ENCODE measurements around the gene DOCK11. TPM values are rescaled to one million over a fixed set of nuclear protein-coding genes. Genes with fewer than 3 reads are reported as not detected.

DOCK11 gene
- total RNA-seq, 1 donor from 2014 or later, result 30.2 TPM

DNA sequence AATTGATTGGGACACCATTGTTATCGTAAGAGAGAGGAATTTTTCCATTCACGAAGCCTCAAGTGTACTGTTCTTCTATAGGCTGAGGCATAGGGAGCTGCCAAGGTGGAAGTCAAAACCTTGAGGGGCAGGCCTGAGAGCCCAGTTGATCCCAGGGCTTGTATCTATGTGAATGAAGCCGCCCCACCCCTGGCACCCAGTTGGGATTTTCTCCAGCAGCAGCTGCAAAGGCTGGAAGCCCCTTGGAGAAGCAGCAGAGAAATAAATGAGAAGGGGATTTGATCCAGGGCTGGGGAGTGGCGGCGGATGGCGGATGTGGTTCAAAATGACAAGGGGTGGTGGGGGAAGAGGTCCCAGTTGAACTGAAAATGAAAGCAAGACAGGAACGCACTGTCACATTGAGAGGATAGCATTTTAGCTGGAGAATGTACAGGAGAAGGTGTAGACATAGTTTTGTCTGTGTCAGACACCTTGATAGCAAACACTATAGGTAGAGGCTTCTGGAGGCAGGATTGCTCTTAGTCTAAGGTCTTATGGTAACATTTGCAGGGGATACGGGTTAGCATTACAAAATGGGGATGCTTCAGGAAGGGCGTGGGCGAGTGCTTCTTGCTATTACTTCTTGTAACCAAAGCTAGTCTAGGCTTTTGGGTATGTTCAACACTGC lies 32.6 kb downstream of the DOCK11 start:
- no peak for DNase-seq (ENCODE audit: low read depth)

DNA sequence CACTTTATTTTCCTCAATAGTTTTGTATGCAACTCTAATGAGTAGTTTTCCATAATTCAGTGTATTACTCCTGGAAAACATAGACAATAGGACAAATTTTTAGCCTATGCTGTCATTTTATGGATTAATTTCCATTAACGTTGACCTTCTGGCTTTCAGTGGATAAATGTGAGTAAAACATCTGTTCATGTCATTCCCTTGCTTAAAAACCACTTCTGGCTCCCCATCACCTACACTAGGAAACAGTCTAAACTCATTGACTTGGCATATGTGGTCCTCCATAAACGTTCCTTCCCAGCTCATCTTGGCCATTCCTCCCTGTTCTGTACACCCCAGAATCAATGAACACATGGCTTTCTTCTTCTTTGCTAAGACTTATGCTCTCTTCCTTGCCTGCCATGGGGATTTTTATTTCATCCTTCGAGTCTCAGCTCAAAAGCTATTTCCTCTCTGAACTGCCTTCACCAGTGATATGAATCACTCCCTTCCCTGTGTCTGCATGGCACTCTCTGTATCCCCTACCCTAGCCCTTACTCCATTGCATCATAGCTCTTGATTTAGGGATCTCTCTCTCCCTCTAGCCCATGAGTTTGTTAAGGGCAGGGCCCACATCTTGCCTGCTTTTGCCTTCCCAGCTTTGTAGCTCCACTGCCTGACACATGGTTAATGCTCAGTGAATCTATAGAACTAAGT lies 34.8 kb downstream of the DOCK11 start:
- DNase-seq (ENCODE audit: low read depth), result peak; percentile 54

DNA sequence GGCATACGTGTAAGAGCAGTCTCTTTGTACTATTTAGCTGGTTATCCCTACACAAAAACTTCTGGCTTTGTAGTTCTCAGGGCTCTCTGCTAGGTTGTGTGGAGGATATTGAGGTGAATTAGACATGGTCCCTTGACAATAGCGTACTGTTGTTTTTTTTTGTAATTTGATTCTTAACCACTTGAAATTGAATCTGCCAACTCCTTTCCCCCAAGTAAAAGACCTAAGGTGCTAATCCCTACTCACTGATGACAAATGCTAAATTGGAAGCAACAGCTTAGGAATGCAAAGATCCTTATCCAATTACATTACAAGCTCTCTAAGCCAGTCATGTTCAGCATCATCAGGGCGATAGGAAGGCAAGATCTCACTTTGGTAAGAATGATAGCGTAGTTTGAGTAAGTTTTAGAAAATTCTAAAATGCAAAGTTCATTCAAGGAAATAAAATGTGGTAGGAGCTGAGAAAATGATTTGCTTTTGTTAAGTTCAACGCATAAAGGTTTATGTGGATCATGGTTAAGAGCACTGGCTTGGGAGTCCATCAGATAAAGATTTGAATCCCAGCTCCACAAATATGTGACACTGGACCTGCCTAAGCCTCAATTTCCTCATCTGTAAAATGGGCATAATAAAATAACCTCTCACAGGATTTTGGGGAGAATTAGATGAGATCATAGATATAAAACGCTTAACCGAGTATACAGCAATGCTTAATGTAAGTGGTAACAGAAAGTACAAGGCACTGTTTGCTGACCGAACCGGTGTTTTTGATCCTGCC lies 39.3 kb downstream of the DOCK11 start:
- peak; percentile 72 for DNase-seq (ENCODE audit: low read depth)

DNA sequence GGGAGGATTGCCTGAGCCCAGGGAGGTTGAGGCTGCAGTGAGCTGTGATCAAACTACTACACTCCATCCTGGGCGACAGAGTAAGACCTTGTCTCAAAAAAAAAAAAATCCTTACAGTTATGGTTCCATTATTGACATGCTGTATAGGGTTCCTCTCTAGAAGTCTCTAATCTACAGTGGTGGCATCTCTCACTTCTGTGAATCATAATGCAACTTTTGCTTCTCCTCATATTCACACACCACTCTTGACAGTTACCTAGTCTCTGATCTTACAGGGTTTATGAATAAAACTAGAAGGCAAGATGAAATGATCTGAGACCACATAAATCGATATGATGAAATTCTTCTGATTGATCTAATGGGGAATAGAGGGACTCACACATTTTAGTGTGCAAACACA lies 40.6 kb downstream of the DOCK11 start:
- no peak for DNase-seq (ENCODE audit: low read depth)

DNA sequence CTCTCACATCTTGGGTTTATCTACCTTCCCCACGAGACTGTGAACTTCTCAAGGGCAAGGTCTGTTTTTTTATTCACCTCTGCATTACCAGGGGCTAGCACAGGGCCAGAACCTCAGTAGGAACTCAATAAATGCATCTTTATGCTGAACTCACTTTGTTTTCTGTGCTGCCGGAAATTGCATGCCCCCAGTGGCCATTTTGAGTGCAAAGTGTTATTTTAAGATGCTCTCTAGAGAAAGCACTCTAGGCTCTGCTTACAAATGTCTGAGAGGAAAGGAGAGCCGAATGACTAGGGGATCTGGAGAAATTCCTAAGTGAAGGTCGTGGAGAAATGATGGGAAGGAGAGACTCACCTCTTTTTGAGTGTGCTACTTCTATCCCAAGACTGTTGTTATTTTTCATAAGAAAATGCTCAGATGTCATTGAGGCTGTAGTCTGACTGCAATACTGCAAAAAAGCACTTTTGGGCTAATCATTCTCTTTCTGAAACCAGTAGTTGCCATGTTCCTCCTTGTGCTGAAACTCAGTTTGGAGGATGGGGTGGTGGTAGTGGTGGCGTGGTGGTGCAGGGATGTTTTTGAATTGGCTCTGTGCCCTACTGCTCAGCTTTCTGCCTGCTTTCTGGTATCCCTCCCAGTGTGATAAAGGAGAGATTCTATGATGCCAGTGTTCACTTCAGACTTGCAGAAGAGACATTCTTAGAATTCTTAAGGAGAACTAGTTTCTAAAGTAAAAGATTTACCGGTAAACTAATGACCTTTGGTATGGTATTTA lies 41.3 kb downstream of the DOCK11 start:
- no peak for DNase-seq (ENCODE audit: low read depth)

DNA sequence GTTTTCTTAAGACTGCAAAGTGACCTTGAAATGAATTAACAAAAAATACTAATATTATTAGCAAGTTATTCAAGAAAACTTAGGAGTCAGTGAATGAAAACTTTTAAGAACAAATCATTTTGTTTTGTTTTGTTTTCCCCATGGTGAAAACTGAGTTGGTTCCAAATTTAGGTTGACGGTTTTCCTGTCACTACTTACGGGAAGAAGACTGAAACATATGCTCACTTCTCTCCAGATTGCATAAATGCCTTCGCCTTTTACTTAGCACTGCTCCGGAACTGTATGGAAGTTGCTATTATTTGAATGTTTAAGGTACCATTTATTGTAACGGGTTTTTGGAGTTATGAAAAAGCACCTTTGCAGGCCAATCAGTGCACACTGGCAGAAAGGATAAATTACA lies 42.8 kb downstream of the DOCK11 start:
- no peak for DNase-seq (ENCODE audit: low read depth)

DNA sequence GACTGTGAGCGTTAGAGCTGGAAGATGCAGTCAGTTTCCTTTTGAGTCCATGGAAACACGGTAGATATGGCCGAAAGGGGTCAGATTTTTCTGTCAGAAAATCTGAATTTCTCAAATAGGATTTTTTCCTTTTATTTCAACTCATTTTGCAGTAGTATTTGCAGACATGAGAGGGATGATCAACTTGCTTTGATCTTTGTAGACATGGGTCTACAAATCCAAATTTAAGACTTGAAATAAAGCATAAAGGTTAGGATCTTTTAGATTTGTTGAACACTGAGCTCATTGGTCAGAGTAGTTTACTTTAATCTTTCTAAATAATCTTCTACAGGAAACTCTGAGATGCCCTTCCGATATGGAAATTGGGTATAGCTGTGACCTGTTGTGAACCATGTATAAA lies 44.7 kb downstream of the DOCK11 start:
- no peak for DNase-seq (ENCODE audit: low read depth)

DNA sequence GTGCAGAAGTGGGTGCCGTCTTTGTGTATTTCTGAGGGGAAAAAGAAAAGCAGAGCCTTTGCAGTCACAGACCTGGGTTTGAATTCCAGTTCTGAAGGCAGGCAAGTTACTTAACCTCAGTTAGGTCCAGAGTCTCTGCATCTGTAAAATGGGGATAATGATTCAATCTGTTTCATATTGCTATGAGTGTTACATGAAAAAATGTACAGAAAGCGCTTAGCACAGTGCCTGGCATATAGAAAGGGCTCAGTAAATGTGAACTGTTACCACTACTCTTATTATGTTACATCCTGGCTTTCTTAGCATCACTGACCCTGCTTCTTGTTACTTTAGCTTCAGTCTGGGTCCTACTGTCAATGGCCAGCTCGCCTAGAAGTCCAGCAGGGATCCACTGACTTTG lies 45.9 kb downstream of the DOCK11 start:
- no peak for DNase-seq (ENCODE audit: low read depth)

DNA sequence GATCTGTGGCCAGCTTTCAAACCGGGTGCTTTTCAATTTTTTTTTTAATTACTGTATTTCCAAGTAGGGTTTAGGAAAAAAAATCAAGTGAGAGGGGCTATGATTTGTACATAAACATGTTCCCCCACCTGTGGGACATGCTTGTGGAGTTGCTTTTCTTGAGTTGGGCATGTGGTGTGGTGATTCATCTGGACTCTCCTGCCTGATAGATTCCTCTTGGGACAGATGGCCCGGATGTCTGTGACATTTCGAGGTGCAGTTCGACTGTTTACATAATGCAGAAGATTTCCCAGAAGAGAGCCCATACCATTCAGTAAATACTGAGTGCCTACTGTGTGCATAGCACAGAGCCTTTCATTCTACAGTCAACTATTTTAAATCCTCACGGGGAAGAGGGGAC lies 49.9 kb downstream of the DOCK11 start:
- peak; percentile 67 for DNase-seq (ENCODE audit: low read depth)

DNA sequence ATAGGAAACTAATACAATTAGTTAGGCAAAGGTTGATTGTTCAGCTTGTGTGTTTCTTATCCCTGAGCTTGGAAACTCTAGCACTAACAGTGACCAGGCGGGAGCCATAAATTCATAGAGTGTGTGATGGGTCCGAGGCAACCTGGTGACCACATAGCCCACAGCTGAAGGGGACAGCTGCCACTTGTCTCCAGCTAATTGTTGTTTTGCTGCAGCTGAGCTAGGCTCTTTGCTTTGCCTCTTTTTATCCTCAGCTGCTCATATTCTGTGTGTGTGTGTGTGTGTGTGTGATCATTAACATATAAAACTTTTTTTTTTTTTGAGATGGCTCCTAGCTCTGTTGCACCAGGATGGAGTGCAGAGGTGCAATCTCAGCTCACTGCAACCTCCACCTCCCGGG lies 53.2 kb downstream of the DOCK11 start:
- peak; percentile 88 for DNase-seq (ENCODE audit: low read depth)

DNA sequence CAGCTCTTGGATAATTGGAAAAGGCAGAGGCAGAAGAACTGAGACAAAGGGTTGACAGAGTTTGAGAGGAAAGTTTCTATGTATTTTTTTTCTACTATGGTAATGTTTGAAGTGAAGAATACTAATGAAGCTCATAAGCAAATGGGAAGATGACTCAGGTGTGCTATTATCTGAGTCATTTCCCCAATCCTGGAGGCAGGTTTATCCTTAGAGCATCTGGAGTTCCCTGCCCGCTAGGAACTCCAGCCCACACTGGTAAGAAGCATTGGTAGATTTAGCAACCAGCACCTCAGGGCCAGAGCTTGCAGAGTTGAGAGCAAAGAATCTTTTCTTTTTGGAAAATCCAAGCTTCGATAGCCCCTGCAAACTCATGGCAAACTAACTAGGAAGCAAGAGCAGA lies 55.2 kb downstream of the DOCK11 start:
- DNase-seq (ENCODE audit: low read depth), result no peak

DNA sequence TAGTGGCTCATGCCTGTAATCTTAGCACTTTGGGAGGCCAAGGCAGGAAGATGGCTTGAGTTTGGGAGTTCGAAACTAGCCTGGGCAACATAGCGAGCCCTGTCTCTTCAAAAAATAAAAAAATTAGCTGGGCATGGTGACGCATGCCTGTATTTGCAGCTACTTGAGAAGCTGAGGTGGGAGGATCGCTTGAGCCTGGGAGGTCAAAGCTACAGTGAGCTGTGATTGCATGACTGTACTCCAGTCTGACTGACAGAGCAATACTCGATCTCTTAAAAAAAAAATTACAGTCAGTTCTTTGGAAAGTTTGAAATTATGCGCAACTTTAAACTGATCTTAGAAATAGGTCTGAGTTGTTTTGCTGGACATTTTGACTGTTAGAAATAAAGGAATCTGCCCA lies 55.8 kb downstream of the DOCK11 start:
- no peak for DNase-seq (ENCODE audit: low read depth)

DNA sequence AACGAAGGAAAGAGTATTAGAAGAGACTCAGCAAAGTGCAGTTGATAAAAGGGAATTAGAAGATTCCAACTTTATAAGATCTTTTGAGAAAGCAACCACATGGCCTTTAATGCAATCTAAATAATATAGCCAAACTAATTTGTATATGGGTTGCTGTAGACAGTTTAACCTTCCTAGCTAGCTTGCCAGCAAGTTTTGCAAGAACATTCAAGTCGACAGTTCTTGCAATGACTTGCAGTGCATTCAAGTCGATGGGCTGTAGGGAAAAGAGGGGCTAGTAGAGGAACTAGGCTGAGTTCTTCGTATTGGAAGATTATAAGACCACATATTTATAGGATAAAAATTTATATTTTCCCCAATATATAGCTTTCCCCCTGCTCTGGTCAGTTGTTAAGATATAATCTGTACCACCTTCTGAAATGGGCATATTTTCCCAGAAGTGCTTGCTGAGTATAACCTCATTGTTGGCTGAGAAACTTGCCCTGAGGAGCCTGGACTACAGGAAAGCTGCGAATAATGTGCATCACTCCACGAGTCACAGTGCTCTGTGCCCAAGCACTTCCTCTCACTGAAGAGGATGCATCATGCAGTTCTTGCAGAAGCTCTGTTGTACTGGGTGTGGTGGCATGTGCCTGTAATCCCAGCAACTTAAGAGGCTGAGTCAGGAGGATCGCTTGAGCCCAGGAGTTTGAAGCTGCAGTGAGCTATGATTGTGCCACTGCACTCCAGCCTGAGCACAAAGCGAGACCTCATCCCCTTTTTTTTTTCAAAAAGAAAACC lies 56.7 kb downstream of the DOCK11 start:
- peak; percentile 13 for DNase-seq (ENCODE audit: low read depth)

DNA sequence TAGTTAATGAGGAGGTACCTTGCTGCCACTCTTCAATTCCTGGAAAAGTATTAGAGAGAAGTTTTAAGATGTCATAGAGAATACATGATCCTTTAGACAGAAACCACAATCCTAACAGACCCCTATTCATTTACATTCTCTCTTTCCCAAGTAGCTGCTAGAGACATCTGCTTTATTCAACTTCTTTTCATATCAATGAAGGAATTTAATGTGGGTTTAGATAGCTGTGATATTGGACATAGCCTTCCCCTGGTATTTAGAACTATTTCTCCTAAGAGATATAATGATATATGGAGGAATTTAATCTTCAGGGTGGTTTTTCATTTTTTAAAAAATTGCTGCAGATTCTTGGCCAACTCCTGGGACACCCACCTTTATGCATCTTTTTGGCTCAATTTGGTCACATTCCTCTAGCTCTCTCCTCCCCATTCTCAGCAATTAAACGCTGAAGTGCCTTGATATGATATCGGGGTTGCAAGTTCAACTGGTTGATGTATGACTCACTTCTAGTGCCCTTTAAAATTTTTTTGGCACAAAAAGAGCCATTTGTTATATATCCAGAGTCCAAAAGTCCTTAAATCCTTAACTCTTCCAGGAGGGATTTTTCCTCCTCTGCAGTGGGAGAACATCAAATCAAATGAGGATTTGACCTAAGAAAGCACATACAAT lies 57.6 kb downstream of the DOCK11 start:
- DNase-seq (ENCODE audit: low read depth), result no peak

DNA sequence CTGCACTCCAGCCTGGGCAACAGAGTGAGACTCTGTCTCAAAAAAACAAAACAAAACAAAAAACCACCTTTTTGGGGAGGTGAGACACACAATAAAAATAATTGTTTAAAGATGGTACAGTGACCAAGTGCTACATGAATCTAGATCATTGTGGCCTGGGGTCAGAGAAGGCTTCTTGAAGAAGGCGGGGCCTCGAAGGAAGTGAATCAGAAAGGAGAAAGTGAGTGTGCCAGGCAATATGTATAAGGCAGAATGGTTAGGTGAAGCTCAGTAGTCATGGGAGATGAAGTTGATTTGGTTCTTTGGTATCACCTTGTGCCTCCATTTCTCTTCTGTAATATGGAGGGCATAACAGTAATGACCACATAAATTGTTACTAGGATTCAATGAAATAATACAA lies 58.9 kb downstream of the DOCK11 start:
- DNase-seq (ENCODE audit: low read depth), result no peak

DNA sequence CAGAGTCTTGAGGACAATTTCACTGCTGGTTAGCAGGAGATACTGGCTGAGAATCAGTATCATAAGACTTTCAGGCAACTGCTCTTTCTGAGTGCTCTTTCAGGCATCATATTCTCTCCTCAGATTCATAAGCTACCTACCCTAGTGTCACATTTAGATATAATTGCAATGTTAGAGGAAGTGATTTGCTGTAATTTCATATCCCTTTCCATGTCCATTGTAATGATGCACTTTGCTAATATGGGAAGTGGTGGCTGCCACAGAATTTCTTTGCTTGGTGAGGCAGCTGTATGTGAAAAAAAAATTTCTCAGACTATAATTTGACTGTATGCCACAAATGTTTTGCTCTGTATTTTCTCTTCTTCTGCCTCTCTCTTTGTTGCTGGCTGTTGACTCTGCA lies 63.3 kb downstream of the DOCK11 start:
- peak; percentile 28 for DNase-seq (ENCODE audit: low read depth)

DNA sequence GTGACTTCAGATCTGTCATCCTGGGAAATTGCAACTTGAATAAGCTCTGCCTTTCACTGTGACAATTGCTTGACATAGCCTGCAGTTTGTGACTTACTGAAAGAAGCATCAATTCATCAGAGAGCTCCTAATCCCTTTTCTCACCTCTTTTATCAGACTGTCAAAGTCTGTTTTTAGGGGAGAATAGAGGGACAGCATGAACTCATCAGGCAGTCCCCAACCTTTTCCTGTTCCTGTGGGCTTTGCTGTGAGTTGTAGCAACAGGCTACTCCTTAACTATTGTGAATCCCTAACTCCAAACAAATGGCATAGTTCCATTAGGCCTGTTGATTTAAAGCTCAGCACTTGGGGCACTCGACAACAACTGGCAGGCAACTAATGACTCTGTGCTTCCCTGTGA lies 64.9 kb downstream of the DOCK11 start:
- DNase-seq (ENCODE audit: low read depth), result peak; percentile 18

DNA sequence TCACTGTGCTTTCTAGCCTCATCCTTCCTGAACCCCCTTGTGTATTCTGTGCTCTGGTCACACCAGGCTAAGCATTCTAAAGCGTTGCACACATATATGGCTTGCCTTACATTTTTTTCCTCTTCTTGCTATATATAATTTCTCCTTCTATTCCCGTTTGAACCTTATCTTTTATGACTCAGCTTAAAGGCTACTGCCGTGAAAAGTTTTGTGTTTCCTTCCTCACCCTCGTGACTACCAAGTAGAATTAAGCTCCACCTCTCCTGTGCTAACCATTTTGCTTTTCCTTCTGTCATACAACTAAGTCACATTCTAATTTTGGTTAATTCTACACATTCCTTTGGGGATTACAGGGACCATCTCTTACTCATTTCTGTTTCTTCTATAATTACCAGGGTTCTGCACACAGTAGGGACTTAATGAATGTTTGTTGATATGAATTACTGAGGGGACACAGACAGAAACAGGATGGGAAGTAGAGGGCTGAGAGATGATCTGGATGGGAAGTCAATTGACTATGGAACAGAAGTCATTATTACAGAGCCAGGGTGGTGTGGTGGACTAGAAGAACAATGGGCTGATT lies 67.1 kb downstream of the DOCK11 start:
- no peak for DNase-seq (ENCODE audit: low read depth)

DNA sequence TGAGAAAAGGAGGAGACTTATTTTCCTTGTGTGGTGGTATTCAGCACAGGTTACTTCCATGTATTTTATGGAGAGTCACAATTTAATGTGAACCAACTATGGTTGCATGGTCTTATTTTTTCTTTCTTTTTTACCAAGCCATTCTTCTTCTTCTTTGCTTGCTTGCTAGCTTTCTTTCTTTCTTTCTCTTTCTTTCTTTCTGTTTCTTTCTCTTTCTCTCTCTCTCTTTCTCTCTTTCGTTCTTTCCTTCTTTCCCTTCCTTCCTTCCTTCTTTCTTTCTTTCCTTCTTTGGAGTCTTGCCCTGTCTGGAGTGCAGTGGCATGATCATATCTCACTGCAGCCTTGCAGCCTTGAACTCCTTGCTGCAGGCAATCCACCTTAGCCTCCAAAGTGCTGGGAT lies 68.9 kb downstream of the DOCK11 start:
- no peak for DNase-seq (ENCODE audit: low read depth)

DNA sequence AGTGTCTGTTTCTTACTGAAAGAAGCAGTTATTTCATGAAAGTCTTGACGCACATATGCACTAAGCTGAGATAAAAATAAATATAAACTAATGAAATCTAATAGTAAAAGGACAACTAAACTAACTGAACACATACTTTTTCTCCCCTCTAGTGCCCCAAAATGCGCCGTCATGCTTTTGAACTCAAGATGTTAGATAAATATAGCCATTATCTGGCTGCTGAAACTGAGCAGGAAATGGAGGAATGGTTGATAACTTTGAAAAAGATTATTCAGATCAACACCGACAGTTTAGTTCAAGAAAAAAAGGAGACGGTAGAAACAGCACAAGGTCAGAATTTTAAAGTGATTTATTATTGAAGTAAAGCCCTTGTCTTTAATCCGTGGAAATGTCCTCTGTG lies 70.2 kb downstream of the DOCK11 start:
- DNase-seq (ENCODE audit: low read depth), result no peak

All from myocyte (in vitro differentiated cells).